GM12891 (cell line): ENCODE data around the gene NASP.

ENCODE experiments used
- DNase-seq: peaks from one replicate; pipeline ENCODE4 v3.0.0; 2011; ENCODE audit warnings: low spot score; ENCODE audit not compliant: insufficient read length
- FAIRE-seq: peaks from 2 replicates; lab custom pipeline; 2011; peaks lifted over from hg19 to GRCh38; lab: Jason Lieb, UNC
- PAX5 ChIP-seq: IDR thresholded peaks from 2 replicates; pipeline ENCODE4 v1.6.1; 2011; ENCODE audit warnings: low read length, moderate library complexity, mild to moderate bottlenecking; ENCODE audit not compliant: insufficient read depth, severe bottlenecking
- POLR2A ChIP-seq: IDR thresholded peaks from 2 replicates; pipeline ENCODE4 v1.6.1; 2011; ENCODE audit warnings: low read depth, low read length, control low read depth
- POLR2AphosphoS5 ChIP-seq: IDR thresholded peaks from 2 replicates; pipeline ENCODE4 v1.6.1; 2011; ENCODE audit warnings: low read depth, low read length, control low read depth
- POU2F2 ChIP-seq: IDR thresholded peaks from 2 replicates; pipeline ENCODE4 v1.6.1; 2011; ENCODE audit warnings: low read depth, mild to moderate bottlenecking, control low read depth, low read length, moderate library complexity
- SPI1 ChIP-seq: IDR thresholded peaks from 2 replicates; pipeline ENCODE4 v1.6.1; 2011; ENCODE audit warnings: low read depth, low read length, control low read depth
- TAF1 ChIP-seq: IDR thresholded peaks from 2 replicates; pipeline ENCODE4 v1.6.1; 2011; ENCODE audit warnings: low read depth, low read length, control low read depth

NASP gene

DNA sequence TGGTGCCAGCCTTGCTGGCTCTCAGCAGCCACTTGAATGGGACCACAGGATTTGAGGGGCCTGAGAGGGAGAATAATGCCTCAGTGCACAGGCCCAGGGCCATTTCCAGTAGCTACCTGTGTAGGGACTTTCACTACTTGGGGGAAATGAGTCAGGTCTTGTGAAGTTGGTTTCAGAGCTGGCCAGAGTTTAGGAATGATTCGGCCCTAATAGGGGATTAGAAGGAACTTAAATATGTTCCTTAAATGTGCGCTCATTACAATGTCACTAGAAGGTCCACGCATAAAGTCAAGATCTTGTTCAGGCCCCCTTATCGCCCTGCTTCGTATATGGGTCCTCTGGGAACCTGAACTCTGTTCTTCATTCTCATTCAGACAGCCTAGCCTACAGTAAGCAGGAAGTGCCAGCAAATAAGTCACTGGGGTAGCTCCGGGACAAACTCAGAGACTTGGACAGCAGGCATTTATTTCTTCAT, 38.8 kb upstream of the NASP start:
- TF ChIP-seq SPI1 (peak; percentile 30; the same call in 1 of the 2 replicates), POLR2A (no peak), PAX5 (no peak), POLR2AphosphoS5 (peak; percentile 37; the same call in 1 of the 2 replicates), TAF1 (no peak), POU2F2 (0 out of 2 replicates have a peak, but pooled peaks have one; percentile 15)
- peak; percentile 54 for FAIRE-seq
- DNase-seq: no peak

DNA sequence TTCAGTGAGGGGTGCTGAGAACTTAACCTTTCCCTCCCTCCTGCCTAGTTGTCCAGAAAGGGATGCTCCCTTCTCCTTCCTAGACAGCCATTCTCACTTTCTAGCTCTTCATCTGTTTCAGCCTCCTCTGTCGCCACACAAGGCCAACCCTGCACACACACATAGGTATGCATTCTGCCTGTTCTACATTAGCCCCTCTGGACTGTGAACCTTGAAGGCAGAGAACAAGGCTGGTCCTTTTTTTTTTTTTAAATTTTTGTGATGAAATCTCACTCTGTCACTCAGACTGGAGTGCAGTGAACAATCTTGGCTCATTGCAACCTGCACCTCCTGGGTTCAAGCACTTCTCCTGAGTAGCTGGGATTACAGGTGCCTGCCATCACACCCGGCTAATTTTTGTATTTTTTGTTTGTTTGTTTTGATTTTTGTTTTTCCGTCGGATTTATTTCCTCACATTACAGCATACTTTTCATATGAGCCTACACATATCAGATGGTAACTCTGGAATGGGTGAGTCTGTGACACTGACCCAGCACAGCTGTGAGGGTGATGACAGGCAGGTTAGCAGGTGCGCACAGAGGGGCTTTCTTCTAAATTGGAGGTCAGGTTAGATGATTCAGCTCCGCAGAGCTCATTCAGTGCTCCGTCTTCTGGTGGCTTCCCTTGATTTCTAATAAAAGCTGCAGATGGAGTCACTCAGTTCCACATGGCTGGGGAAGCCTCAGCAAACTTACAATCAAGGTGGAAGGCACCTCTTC, 38.1 kb upstream of the NASP start:
- no peak for TF ChIP-seq POU2F2
- peak; percentile 53 for TF ChIP-seq PAX5
- FAIRE-seq (peak; percentile 38), DNase-seq (no peak)

DNA sequence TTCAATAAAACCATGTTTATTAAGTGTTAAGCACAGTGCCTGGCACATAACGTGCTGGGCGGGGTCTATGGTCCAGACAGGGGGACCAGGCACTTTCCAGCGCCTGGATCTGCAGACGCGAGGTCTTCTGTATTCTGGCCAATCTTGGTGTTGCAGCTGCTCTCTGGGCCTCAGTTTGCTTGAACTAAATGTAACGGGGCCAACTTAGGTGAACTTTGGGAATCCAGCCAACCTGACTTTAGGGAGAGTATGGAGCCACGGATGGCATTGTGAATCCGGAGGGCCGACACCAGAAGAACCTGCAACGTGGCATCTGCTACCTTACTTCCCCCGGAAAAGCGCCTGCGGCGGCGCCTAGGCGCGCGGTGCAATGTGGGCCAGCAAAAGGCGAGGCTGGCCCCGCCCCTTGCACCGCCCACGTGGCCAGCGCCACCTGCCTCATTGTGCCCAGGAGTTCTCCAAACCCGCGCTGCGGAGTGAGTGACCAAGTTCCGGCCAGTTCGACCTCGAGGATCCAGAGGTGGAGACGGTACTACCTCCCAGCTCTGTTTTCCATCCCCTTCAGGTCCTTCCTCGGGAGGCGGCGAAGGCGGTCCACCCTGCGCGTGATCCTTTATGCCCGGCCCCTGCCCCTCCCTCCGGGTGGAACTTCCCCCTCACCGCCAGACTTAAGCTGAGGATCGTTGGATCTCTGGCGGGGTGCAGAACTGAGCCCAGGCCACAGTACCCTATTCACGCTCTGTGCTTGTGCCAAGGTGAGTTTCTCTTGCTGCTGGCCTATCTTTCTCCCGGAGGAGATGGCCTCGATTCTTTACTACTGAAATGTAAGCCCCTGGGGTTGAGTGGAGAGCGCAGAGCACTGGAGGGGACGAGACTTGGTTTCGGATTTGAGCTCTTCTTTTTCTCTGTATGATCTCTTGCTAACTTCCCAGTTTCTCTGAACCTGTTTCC, 33.2 kb upstream of the NASP start, which contains the start of gene AKR1A1:
AKR1A1 (plus strand) TSS at position 426 of the 951 bp plus-strand sequence. CDS start 10,969 bp downstream, outside the sequence.
- no peak for TF ChIP-seq PAX5
- 0 out of 2 replicates have a peak, but pooled peaks have one; percentile 10 for TF ChIP-seq SPI1
- peak; percentile 96 for TF ChIP-seq POLR2A
- TF ChIP-seq POLR2AphosphoS5: peak; percentile 96
- TF ChIP-seq POU2F2: peak; percentile 72
- peak; percentile 88 for TF ChIP-seq TAF1
- DNase-seq: peak; percentile 71
- FAIRE-seq: peak; percentile 93

DNA sequence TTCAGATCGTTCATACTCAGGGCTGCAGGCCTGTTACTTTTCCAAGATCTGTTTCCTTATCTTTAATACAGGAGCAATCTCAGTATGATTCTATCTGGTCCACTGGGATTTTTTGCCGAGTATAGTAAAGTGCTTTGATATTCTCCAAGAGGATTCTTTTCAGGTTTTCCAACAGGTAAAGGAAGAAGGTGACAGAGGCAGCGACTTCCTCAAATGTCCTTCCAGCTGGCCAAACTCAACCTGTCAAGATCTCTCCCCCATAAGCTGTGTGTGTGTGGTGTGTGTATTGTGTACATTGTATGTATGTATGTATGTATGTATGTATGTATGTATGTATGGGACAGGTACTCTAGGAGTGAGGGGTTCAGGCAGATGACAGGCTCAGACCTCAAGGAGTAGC, 32.2 kb upstream of the NASP start:
- TF ChIP-seq POLR2A: no peak
- TF ChIP-seq SPI1: peak; percentile 35
- DNase-seq (no peak), FAIRE-seq (no peak)

DNA sequence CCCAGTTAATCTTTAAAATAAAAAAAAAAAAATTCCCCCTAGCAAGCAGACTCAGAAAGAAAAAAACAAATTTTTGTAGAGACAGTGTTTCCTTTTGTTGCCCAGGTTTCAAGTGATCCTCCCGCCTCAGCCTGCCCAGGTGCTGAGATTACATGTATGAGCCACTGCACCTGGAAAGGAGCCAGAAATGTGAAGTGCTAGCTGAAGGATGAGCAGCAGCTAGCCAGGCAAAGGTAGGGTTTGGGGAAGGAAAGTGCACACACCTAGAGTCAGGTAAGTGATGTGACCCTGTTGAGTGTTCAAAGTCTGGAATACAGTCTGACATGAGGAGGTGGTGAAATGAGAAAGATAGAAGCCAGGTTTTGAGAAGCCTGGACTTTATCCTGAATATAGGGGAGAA, 31.5 kb upstream of the NASP start:
- TF ChIP-seq PAX5: no peak
- no peak for TF ChIP-seq TAF1
- no peak for TF ChIP-seq POU2F2
- no peak for TF ChIP-seq SPI1
- no peak for TF ChIP-seq POLR2AphosphoS5
- TF ChIP-seq POLR2A: no peak
- DNase-seq (no peak), FAIRE-seq (no peak)

DNA sequence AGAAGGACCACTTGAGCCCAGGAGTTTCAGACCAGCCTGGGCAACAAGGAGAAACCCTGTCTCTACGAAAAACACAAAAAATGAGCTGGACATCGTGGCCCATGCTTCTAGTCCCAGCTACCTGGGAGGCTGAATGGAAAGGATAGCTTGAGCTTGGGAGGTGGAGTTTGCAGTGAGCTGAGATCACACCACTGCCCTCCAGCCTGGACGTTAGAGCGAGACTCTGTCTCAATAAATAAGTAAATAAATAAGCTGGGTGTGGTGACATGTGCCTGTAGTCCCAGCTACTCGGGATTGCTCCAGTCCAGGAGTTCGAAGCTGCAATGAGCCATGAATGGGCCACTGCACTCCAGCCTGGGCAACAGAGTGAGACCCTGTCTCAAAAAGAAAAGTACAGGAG, 29.6 kb upstream of the NASP start:
- FAIRE-seq (no peak), DNase-seq (no peak)
- TF ChIP-seq POU2F2 (no peak), POLR2A (no peak), POLR2AphosphoS5 (no peak), SPI1 (no peak), PAX5 (no peak), TAF1 (no peak)

DNA sequence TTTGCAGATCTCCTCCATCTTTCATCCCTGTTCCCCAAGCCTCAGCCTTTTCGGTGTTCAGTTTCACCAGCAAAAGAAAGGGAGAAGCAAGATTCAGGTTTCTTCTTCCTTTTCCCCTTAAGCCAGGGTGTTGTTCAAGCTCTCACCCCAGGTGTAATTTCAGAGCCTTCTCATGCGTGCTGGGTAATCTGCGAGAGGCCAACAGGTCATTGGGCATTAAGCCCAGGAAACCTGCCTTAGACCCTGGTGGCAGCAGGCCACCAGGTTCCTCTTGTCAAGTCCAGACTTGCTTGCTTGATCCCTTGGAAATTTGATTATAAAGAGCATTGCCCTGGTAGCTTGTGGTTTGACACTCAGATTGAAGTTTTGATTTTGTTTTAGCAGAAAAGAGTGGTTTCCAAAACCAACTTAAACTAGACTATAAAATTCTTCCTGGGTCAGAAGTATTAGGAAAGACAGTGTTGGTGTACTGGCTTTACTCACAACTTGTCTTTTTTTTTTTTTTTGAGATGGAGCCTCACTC, 26.4 kb upstream of the NASP start:
- no peak for TF ChIP-seq SPI1
- TF ChIP-seq PAX5: no peak
- FAIRE-seq (no peak), DNase-seq (no peak)

DNA sequence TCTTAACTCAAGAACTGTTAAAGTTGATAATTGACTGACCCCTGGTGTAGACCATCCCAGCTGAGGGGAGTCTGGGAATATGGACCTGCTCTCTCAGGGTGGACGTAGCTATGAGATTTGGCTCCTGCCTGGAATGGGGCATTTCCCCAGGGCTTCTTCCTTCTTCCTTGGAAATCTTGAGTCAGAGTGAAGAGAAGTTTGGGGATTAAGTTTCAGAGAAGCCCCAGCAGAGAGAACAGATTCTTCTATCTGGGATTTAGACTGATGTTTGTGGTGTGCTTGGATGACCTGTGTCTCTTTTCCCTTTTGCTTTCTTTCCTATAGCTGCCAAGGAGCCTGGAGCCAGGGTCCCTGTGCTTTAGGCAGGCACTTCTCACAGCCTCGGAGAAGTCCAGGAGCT, 20.0 kb upstream of the NASP start:
- FAIRE-seq (no peak), DNase-seq (no peak)
- TF ChIP-seq POU2F2: no peak
- no peak for TF ChIP-seq POLR2AphosphoS5
- no peak for TF ChIP-seq TAF1
- no peak for TF ChIP-seq SPI1
- no peak for TF ChIP-seq PAX5
- no peak for TF ChIP-seq POLR2A

DNA sequence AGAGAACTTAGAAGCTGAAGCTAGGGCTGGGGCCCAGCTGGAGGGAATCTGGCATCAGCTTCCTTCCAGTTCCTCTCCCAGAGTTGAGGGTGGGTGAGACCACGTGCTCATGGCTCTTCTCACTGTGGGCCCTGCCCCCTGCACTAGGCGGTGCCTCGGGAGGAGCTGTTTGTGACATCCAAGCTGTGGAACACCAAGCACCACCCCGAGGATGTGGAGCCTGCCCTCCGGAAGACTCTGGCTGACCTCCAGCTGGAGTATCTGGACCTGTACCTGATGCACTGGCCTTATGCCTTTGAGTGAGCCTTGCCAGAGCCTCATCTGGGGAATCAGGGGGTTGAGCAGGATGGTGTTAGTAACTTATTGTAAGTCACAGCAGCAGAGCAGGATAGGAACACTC, 17.1 kb upstream of the NASP start:
- no peak for TF ChIP-seq SPI1
- no peak for FAIRE-seq
- no peak for DNase-seq

DNA sequence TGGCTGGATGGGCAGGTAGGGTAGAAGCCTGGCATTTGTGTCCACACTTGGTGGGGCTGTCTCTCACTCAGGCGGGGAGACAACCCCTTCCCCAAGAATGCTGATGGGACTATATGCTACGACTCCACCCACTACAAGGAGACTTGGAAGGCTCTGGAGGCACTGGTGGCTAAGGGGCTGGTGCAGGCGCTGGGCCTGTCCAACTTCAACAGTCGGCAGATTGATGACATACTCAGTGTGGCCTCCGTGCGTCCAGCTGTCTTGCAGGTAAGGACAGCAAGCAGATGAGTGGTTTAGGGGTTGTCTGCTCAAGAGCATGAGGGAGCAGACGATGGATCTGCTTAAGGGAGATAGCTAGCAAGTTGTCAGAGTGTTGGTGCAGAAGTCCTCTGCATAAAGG, 15.9 kb upstream of the NASP start:
- DNase-seq: no peak
- TF ChIP-seq SPI1 (no peak), POU2F2 (no peak), TAF1 (no peak), POLR2A (no peak), POLR2AphosphoS5 (no peak)
- no peak for FAIRE-seq
